PC-3 (cell line): ENCODE data around the gene MYH6.

ENCODE experiments used
- EZH2 ChIP-seq: fragments of 300-600 bp; sonication (generic); IDR thresholded peaks from one replicate; pipeline ENCODE4 v1.6.1; 2017; ENCODE audit warnings: antibody characterized with exemption, mild to moderate bottlenecking, low read length; ENCODE audit not compliant: unreplicated experiment
- EZH2phosphoT487 ChIP-seq: fragments of 300-600 bp; sonication (generic); IDR thresholded peaks from 2 replicates; pipeline ENCODE4 v1.6.1; 2018; ENCODE audit warnings: mild to moderate bottlenecking, antibody characterized with exemption, low read length, borderline replicate concordance
- TF ChIP-seq, protein P1 (sequence below): fragments of 300-600 bp; sonication (generic); conservative IDR thresholded peaks from 2 replicates; pipeline ENCODE4 v1.5.1; 2017; ENCODE audit warnings: antibody characterized with exemption, low read depth, mild to moderate bottlenecking, low read length

DNA sequence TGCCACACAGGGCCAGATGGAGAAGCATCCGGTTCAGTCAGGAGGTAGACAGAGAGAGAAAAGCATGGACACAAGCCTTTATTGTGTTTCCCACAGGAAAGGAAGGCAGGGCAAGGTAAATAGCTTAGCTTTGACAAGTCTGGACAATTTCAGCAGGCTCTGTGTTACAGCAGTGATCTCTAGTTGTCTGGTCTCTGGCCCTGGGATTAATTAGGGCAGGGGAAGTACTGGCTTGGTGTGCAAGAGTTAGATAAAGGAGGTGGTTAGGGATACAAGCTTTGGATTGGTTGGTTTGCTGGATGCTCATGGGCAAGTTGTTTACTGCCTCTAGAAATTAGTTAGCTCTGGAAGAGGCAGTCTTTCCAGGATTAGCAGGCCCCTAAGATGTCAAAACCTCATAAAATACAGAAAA is 46.4 kb upstream of the MYH6 start:
- TF ChIP-seq EZH2 (no peak), EZH2phosphoT487 (no peak)
- TF ChIP-seq, protein P1, sequence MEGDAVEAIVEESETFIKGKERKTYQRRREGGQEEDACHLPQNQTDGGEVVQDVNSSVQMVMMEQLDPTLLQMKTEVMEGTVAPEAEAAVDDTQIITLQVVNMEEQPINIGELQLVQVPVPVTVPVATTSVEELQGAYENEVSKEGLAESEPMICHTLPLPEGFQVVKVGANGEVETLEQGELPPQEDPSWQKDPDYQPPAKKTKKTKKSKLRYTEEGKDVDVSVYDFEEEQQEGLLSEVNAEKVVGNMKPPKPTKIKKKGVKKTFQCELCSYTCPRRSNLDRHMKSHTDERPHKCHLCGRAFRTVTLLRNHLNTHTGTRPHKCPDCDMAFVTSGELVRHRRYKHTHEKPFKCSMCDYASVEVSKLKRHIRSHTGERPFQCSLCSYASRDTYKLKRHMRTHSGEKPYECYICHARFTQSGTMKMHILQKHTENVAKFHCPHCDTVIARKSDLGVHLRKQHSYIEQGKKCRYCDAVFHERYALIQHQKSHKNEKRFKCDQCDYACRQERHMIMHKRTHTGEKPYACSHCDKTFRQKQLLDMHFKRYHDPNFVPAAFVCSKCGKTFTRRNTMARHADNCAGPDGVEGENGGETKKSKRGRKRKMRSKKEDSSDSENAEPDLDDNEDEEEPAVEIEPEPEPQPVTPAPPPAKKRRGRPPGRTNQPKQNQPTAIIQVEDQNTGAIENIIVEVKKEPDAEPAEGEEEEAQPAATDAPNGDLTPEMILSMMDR, result no peak
